HepG2 (cell line): ENCODE results near the gene COPS6. TPM values are rescaled to one million over a fixed set of nuclear protein-coding genes. Genes with fewer than 3 reads are reported as not detected.

ENCODE experiments used
- ATRX ChIP-seq: sonication (generic); formaldehyde crosslinking; IDR thresholded peaks from 2 replicates; pipeline ENCODE4 v1.4.0; 2020; ENCODE audit warnings: missing genetic modification reagents, borderline replicate concordance
- CENPX ChIP-seq: sonication (generic); formaldehyde crosslinking; IDR thresholded peaks from 2 replicates; pipeline ENCODE4 v1.9.0; 2021; ENCODE audit warnings: mild to moderate bottlenecking, missing genetic modification reagents, moderate library complexity
- EHMT2 ChIP-seq: fragments of 200-600 bp; sonication (generic); IDR thresholded peaks from 2 replicates; pipeline ENCODE4 v1.7.0; 2017; ENCODE audit warnings: antibody characterized with exemption, low read depth, low read length, borderline replicate concordance
- ELF1 ChIP-seq: sonication (generic); formaldehyde crosslinking; IDR thresholded peaks from 2 replicates; pipeline ENCODE4 v1.4.0; 2020; ENCODE audit warnings: missing genetic modification reagents
- ETS1 ChIP-seq: sonication (generic); formaldehyde crosslinking; IDR thresholded peaks from 2 replicates; pipeline ENCODE4 v1.4.0; 2020; ENCODE audit warnings: missing genetic modification reagents
- HES4 ChIP-seq: sonication (generic); formaldehyde crosslinking; IDR thresholded peaks from 2 replicates; pipeline ENCODE4 v1.9.0; 2021; ENCODE audit warnings: mild to moderate bottlenecking, missing genetic modification reagents, borderline replicate concordance
- LCORL ChIP-seq, 2 experiments: fragments of 450-650 bp in 1 of 2; sonication (generic) in 1 of 2; formaldehyde crosslinking in 1 of 2; IDR thresholded peaks; 2 replicates each; pipeline versions ENCODE4 v1.5.0 to v1.6.1; 2017 to 2020; ENCODE audit warnings: antibody characterized with exemption in 1 of 2, missing genetic modification reagents in 1 of 2
- MAFG ChIP-seq: sonication (generic); formaldehyde crosslinking; IDR thresholded peaks from 2 replicates; pipeline ENCODE4 v1.5.1; 2020; ENCODE audit warnings: mild to moderate bottlenecking, missing genetic modification reagents
- MIER3 ChIP-seq: IDR thresholded peaks from 2 replicates; pipeline ENCODE4 v1.6.1; 2016; ENCODE audit warnings: missing compliant biosample characterization, borderline replicate concordance
- NBN ChIP-seq: fragments of 450-650 bp; conservative IDR thresholded peaks from 2 replicates; pipeline ENCODE4 v1.6.1; 2017
- NFIC ChIP-seq: IDR thresholded peaks from 2 replicates; pipeline ENCODE4 v1.6.1; 2012; ENCODE audit warnings: mild to moderate bottlenecking, low read length, inconsistent platforms
- PRMT3 ChIP-seq: sonication (generic); formaldehyde crosslinking; IDR thresholded peaks from 2 replicates; pipeline ENCODE4 v1.8.1; 2022; ENCODE audit warnings: low read depth, mild to moderate bottlenecking, moderate library complexity, missing genetic modification reagents, borderline replicate concordance
- REST ChIP-seq, 2 experiments: IDR thresholded peaks; 2 replicates each; pipeline ENCODE4 v1.6.1; 2011 to 2012; ENCODE audit warnings: low read length in 2 of 2, borderline replicate concordance in 1 of 2, low read depth in 1 of 2, mild to moderate bottlenecking in 1 of 2, moderate library complexity in 1 of 2
- SSRP1 ChIP-seq: IDR thresholded peaks from 2 replicates; pipeline ENCODE4 v1.6.1; 2016; ENCODE audit warnings: control low read depth
- SUZ12 ChIP-seq: fragments of 150-350 bp; IDR thresholded peaks from 2 replicates; pipeline ENCODE4 v1.6.1; 2014; ENCODE audit warnings: low read depth, low read length
- TARDBP ChIP-seq: sonication (generic); formaldehyde crosslinking; IDR thresholded peaks from 2 replicates; pipeline ENCODE4 v1.8.0; 2022; ENCODE audit warnings: mild to moderate bottlenecking, missing genetic modification reagents
- TBL1XR1 ChIP-seq: fragments of 150-350 bp; IDR thresholded peaks from 2 replicates; pipeline ENCODE4 v1.6.1; 2014; ENCODE audit warnings: borderline replicate concordance, low read length; ENCODE audit not compliant: partially characterized antibody
- TRAFD1 ChIP-seq: sonication (generic); formaldehyde crosslinking; IDR thresholded peaks from 2 replicates; pipeline ENCODE4 v1.5.1; 2020; ENCODE audit warnings: missing genetic modification reagents, mild to moderate bottlenecking, borderline replicate concordance
- ZC3H13 ChIP-seq: sonication (generic); formaldehyde crosslinking; IDR thresholded peaks from 2 replicates; pipeline ENCODE4 v1.8.1; 2023; ENCODE audit warnings: mild to moderate bottlenecking, missing genetic modification reagents, moderate library complexity
- ZFX ChIP-seq: sonication (generic); formaldehyde crosslinking; IDR thresholded peaks from 2 replicates; pipeline ENCODE4 v1.4.0; 2020; ENCODE audit warnings: mild to moderate bottlenecking, low read depth, missing genetic modification reagents, moderate library complexity
- ZKSCAN1 ChIP-seq: fragments of 150-350 bp; IDR thresholded peaks from 2 replicates; pipeline ENCODE4 v1.6.1; 2014; ENCODE audit warnings: low read length
- ZNF260 ChIP-seq: sonication (generic); formaldehyde crosslinking; IDR thresholded peaks from 2 replicates; pipeline ENCODE4 v1.4.0; 2020; ENCODE audit warnings: missing genetic modification reagents, low read depth, mild to moderate bottlenecking, borderline replicate concordance
- ZNF441 ChIP-seq: sonication (generic); formaldehyde crosslinking; IDR thresholded peaks from 2 replicates; pipeline ENCODE4 v1.7.0; 2021; ENCODE audit warnings: missing genetic modification reagents, borderline replicate concordance
- ZNF776 ChIP-seq: sonication (generic); formaldehyde crosslinking; IDR thresholded peaks from 2 replicates; pipeline ENCODE4 v1.4.0; 2020; ENCODE audit warnings: mild to moderate bottlenecking, missing genetic modification reagents
- polyA plus RNA-seq, 8 experiments: library from polyadenylated mRNA; depleted of rRNA in 3 of 8; stranded (reverse) in 7 of 8; unstranded in 1 of 8; fragments of >200 nt; fragmentation: Illumina TruSeq in 4 of 8; extraction: Trizol in 4 of 8; gene quantifications; 2 replicates each; pipeline versions ENCODE4 v1.2.1 to v1.2.3, GENCODE V29; 2011 to 2016; ENCODE audit warnings: low read depth in 4 of 8, missing spikeins in 1 of 8, mixed read lengths in 1 of 8; ENCODE audit not compliant: insufficient read depth in 1 of 8
- total RNA-seq, 5 experiments: library from RNA; depleted of rRNA; stranded (reverse); fragments of >200 nt; fragmentation: Illumina TruSeq; extraction: Trizol; gene quantifications; 2 replicates each; pipeline ENCODE4 v1.2.3, GENCODE V29; 2016; ENCODE audit warnings: low read depth in 1 of 5

The COPS6 gene
- total and polyA plus RNA-seq, 2 of the 13 experiments (the other 11 are each of a cell fraction or from before 2014, with no cell fraction given): 33.4 to 117 TPM

GRCh38 chr7:100101016-100101862 lies 12.5 kb downstream of the COPS6 start, which contains the start of the genes AP4M1 and MCM7 (continued):
- TF ChIP-seq MAFG: no peak
- no peak for TF ChIP-seq NBN
- TF ChIP-seq SSRP1 (CRISPR knock-in tag): no peak
- TF ChIP-seq ZC3H13 (CRISPR knock-in tag): peak; percentile 85; the same call in 1 of the 2 replicates
- no peak for TF ChIP-seq SUZ12
- no peak for TF ChIP-seq TRAFD1
- TF ChIP-seq ZNF776: peak; percentile 53; the same call in 1 of the 2 replicates
- no peak for TF ChIP-seq ZNF441
- TF ChIP-seq PRMT3: 0 out of 2 replicates have a peak, but pooled peaks have one; percentile 56
- 0 out of 2 replicates have a peak, but pooled peaks have one; percentile 11 for TF ChIP-seq HES4
- TF ChIP-seq ELF1 (CRISPR knock-in tag): no peak
- no peak for TF ChIP-seq ATRX (CRISPR knock-in tag)
- no peak for TF ChIP-seq ETS1 (CRISPR knock-in tag)
- TF ChIP-seq CENPX (CRISPR knock-in tag): no peak
- TF ChIP-seq ZFX (CRISPR knock-in tag): peak; percentile 59
- no peak for TF ChIP-seq ZKSCAN1
- peak; percentile 62; the same call in 1 of the 2 replicates for TF ChIP-seq TARDBP (CRISPR knock-in tag)
- TF ChIP-seq NFIC: no peak
- no peak for TF ChIP-seq EHMT2
- TF ChIP-seq ZNF260 (CRISPR knock-in tag): no peak
- TF ChIP-seq LCORL (IDR thresholded peaks at IDR 0.05): no peak
- no peak for TF ChIP-seq LCORL (CRISPR knock-in tag; IDR thresholded peaks at IDR 0.05)
- 0 out of 4 replicates have a peak, but pooled peaks of 1 of the 2 experiments have one; percentile 1 for TF ChIP-seq REST (IDR thresholded peaks at IDR 0.05; ENCODE audit: borderline replicate concordance in 1 of 2, low read depth in 1 of 2, low read length in 2 of 2)
- peak; percentile 18 for TF ChIP-seq TBL1XR1
- TF ChIP-seq MIER3 (CRISPR knock-in tag): no peak
